ENCODE data around the gene ZNF157. TPM values are rescaled to one million over a fixed set of nuclear protein-coding genes. Genes with fewer than 3 reads are reported as not detected.

The ZNF157 gene
- total RNA-seq, 1 experiment from 2014 or later: not detected

GRCh38 chrX:47446971-47447370, 76.6 kb downstream of the ZNF157 start:
- no peak for DNase-seq (ENCODE audit: low spot score)

- DNase-seq (ENCODE audit: low spot score): no peak
Observed at GRCh38 chrX:47447607-47448006, 77.2 kb downstream of the ZNF157 start.

- DNase-seq (ENCODE audit: low spot score): no peak
Observed at GRCh38 chrX:47448165-47448806, 77.9 kb downstream of the ZNF157 start.

- DNase-seq (ENCODE audit: low spot score): no peak
Observed at GRCh38 chrX:47452112-47452511, 81.7 kb downstream of the ZNF157 start.

- DNase-seq (ENCODE audit: low spot score): no peak
Observed at GRCh38 chrX:47456080-47456479, 85.7 kb downstream of the ZNF157 start.

- no peak for DNase-seq (ENCODE audit: low spot score)
Observed at GRCh38 chrX:47458528-47458927, 88.2 kb downstream of the ZNF157 start.

GRCh38 chrX:47460561-47460960, 90.2 kb downstream of the ZNF157 start:
- DNase-seq (ENCODE audit: low spot score): no peak

Small RNA genes lying within 50 kb of the gene (small RNA-seq; reads per million reads assigned to genes)
- not detected for gene SNORA11C

Other genes with a start within 250 kb of the ZNF157 start
- 164 and 196 TPM in 2 replicates for gene NDUFB11, start 225.9 kb upstream of the ZNF157 start, total RNA-seq (2014; rRNA removed; shearing (Covaris generic))
- gene RBM10, start 225.4 kb upstream of the ZNF157 start, total RNA-seq (2014; rRNA removed; shearing (Covaris generic)): 81.2 and 81.5 TPM in 2 replicates
- gene UBA1, start 176.7 kb upstream of the ZNF157 start, total RNA-seq (2014; rRNA removed; shearing (Covaris generic)): 323 and 337 TPM in 2 replicates
- gene CDK16, start 151.9 kb upstream of the ZNF157 start, total RNA-seq (2014; rRNA removed; shearing (Covaris generic)): 118 and 137 TPM in 2 replicates
- 13.6 and 21.2 TPM in 2 replicates for gene USP11, start 137.6 kb upstream of the ZNF157 start, total RNA-seq (2014; rRNA removed; shearing (Covaris generic))
- 4.2 and 11.8 TPM in 2 replicates for gene ZNF41, start 112.6 kb downstream of the ZNF157 start, total RNA-seq (2014; rRNA removed; shearing (Covaris generic))
- gene ARAF, start 190.6 kb downstream of the ZNF157 start, total RNA-seq (2014; rRNA removed; shearing (Covaris generic)): 47.0 and 55.7 TPM in 2 replicates
- gene TIMP1, start 211.9 kb downstream of the ZNF157 start, total RNA-seq (2014; rRNA removed; shearing (Covaris generic)): 116 and 127 TPM in 2 replicates
- not detected in 2 replicates for gene SYN1, start 249.3 kb downstream of the ZNF157 start, total RNA-seq (2014; rRNA removed; shearing (Covaris generic))

All from HT-29 (cell line).